NCI-H1436 treated with DMSO at 0.1 percent for 48 hours (cell line): ENCODE data around the gene MAP3K12.

Experiments
- DNase-seq: peaks from one replicate; lab custom pipeline; 2025; lab: John Stamatoyannopoulos, UW

MAP3K12 gene

DNA sequence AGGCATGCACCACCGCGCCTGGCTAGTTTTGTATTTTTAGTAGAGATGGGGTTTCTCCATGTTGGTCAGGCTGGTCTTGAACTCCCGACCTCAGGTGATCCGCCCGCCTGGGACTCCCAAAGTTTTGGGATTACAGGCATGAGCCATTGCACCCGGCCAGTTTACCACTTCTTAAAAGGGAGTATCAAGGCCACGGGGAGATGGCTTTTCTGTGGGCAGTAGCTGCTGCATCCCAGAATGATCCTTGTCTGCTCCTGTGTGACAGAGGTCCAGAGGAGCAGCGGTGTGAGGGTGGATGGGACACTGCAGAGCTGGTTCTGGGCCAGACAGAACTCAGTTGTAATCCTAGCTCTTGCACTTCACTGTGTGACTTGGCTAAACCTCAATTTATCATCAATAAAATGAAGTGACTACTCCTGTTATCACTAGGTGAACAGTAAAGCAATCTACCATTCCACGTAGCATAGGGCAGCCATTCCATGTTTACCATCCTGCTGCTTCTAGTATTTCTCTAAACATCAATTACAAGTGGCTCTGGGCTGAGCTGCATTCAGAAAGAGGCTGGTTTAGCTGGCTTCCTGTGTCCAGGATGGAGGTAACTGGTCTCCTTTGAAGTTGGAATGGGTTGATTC lies 11.0 kb upstream of the MAP3K12 start:
- DNase-seq: no peak

DNA sequence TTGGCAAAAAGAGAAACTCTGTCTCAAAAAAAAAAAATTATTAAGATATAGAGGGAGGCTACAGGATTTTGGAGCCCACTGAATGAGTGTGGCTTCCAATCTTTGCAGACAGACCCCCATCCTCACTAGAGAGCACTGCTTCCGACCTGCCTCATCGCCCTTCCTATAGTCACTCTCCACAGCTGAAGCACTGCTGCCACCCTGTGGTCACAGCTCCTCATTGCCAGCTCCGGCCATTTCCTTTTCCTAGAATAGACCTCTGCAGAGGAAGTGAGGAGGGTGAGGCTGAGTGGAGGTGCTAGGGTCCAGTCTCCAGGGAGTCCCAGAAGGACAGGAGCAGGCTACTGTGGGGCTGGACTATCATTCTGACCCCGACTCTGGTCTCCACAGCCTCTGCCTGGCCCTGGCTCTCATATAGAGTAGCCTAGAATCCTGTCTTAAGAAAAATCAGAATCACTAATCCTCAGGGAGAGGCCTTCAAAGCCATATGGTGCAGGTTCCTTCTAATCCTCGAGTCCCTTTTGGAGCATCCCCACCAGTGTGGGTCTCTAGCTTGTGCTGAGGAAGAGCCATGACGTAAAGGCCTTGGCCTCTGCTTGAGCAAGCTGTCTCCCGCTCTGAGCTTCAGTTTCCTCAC lies 9.4 kb upstream of the MAP3K12 start:
- DNase-seq: no peak

DNA sequence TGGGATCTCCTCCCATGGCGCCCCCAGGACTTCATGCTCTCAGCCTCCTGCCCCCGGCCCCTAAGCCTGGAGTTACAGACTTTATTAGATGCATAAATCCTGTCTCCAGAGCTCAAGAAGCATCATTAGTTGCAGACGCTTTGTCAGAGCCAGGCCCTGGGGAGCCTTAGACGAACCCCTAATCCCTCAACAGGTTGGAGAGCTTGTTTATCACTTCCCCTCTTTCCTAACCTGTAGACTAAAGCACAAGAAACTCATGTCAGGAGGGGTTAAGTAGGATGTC lies 8.3 kb upstream of the MAP3K12 start:
- DNase-seq: no peak

DNA sequence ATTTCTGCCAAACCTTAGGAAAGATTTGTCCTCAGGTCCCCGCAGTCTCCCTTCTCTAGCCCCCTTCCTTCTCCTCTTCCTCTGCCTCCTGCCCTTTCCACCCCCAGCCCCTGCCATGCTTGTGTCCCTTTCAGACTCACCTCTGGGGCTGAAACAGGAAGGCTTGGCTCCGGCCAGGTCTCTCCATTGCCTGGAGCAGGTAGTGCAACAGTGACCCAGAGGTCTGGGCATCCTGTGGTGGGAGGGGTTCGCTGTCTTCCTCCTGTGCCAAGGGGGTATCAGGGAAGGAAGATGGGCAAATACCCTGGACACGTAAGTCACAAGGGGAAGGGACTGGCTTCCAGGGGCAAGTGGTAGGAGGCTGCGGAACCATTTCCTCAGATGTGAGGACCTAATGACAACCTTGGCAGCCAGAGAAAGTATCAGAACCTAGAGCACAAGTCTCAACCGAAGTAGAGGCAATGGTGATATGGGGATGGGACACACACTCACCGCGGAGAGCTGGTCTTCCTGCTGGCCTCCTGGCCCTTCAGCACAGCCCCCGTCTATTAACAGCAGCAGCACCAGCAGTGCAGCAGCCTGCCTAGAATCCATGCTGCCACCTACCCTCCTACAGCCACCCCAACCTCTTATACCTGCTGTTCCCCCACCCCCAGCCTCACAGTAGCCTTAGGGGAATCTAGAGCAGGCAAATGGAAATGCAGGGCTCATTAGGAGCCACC lies 7.8 kb upstream of the MAP3K12 start, which contains the start of gene NPFF:
Gene NPFF (minus strand): TSS at position 604 of the 722 bp plus-strand sequence. CDS start 10 bp downstream, at position 594.
- DNase-seq: no peak

DNA sequence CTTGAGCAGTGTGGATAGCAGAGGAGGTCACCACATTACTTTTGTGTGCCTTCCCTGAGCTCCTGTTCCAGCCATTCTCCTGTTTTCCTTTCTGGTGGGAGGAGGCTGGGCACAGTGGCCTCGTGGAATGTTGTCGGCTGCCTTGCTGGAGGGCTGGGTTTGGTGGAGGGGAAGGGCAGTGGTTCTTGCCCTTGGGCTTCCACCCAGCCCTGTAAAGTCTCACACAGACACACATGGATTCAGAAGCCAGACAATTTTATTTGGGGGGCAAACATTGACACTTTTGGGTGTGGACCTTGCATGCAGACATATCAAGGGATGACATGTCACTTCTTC lies 7.2 kb upstream of the MAP3K12 start:
- no peak for DNase-seq

DNA sequence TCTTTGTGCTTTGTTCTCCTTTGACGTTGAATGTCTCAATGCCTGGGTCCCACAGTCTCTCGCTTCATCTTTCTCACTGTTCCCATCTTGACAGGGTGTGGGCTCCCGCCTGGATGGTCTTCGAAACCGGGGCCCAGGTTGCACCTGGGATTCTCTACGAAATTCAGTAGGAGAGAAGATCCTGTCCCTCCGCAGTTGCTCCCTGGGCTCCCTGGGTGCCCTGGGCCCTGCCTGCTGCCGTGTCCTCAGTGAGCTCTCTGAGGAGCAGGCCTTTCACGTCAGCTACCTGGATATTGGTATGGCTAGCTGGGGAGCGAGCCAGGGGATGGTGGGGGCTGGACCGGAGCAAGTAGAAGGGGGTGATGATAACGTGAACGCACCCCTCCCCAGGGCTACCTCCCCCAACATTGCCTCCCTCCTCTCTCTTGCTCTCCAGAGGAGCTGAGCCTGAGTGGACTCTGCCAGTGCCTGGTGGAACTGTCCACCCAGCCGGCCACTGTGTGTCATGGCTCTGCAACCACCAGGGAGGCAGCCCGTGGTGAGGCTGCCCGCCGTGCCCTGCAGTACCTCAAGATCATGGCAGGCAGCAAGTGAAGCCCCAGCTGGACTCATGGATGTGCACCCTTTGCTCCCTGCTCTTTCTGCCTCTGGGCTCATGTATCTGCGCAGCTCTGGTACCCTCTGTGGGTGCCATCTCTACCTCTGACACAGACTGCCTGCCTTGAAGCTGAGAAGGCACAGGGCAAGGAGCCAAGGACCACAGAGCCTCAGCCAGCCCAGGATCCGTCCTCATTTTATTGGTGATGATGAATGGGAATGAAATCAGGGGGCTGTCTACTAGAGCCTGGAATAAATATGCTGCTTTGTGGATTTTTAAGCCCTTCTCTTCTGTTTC lies 6.5 kb upstream of the MAP3K12 start:
- DNase-seq: no peak

DNA sequence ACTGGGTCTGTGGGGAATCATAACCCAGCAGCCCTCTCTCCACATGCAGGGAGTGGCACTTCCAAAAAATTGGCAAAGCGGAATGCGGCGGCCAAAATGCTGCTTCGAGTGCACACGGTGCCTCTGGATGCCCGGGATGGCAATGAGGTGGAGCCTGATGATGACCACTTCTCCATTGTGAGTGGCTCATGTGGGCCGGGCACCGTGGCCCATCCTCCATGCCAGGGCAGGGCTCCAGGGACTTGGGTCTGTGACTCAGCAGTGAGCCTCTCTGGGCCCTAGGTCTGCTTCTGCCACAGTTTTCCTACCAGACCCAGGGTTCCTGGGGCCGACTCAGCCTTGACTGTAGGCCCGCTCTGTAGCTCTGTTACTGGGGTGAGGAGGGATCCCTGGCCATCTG lies 5.8 kb upstream of the MAP3K12 start:
- DNase-seq: no peak

DNA sequence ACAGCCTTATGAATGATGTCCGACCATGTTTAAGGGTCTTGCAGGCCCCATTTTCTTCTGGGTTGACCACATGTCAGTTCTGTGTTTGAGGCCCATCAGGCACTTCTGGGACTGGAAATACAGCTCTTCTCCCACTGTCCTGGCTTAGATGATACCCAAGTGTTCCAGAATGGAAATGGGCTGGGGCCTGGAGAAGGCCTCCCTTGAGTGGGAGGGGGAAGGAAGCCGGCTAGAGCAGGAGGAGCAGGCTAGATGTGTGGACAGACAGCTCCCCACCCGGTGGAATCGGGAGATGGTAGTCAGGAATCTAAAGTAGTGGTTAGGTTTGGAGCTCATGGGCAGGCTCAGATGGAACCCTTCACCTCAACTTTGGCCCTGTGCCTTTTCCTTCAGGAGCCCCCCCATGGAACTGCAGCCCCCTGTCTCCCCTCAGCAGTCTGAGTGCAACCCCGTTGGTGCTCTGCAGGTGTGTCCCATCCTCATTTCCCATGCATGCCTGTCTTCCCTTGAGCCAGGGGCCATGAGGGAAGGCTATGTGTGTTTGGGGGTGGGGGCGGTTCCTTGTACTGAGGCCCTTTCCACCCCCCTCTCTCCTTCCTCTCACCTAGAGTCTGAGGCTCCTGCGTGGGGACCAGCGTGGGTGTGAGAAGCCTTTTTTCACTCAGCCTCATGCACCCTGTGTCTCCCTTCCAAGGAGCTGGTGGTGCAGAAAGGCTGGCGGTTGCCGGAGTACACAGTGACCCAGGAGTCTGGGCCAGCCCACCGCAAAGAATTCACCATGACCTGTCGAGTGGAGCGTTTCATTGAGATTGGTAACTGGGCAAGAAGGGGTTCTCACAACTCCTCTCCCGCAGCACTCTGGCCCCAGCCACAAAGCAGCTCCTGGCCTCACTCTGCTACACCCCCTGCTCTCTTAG lies 5.0 kb upstream of the MAP3K12 start:
- DNase-seq: no peak

DNA sequence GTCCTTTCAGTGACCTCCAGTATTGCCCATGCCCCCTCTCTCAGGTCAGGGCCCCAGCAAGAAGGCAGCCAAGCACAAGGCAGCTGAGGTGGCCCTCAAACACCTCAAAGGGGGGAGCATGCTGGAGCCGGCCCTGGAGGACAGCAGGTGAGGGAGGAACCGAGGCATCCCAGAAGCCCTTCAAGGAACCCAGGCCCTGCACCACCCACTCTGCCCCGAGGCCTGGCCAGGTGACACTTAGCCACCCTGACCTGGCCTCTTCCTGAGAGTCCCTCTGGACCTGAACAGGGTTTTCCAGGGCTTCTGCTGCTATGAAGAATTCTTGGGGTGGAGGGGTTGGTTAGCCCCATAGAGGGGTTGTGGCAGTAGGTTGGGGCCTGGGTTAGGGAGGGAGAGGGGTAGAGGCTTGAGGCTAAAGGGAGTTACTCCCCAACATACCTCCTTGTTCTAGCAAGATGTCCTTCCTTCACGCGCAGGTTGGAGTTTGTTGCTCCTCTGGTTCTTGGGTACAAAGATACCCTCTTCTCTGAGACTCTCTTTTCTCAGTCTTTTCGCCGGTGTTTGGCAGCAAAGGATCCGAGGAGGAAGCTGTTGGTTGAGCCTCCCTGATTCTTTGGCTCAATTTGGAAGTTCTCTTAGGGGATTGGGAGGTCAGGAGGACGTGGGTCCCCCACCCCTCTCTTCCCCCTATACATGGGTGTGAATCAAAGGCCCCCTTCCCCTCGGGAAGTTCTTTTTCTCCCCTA lies 3.9 kb upstream of the MAP3K12 start:
- no peak for DNase-seq

DNA sequence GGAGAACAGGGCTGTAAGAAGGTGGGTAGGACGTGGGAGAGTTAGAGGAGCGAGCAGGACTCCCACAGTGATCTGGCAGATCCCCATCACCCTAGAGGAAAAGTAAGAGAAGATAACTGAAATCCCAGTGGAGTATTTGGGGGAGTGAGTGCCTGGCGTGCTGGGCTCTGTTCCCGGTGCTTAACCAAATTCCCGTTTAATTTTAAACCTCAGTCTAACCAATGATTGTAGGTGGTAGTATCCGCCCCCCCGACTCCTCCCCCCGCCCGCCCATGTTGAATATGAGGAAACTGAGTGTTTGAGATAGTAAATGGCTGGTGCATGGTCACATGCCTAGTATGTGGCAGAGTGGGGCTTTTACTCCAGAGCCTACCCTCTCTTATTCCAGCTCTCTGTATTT lies 3.1 kb upstream of the MAP3K12 start:
- DNase-seq: no peak

DNA sequence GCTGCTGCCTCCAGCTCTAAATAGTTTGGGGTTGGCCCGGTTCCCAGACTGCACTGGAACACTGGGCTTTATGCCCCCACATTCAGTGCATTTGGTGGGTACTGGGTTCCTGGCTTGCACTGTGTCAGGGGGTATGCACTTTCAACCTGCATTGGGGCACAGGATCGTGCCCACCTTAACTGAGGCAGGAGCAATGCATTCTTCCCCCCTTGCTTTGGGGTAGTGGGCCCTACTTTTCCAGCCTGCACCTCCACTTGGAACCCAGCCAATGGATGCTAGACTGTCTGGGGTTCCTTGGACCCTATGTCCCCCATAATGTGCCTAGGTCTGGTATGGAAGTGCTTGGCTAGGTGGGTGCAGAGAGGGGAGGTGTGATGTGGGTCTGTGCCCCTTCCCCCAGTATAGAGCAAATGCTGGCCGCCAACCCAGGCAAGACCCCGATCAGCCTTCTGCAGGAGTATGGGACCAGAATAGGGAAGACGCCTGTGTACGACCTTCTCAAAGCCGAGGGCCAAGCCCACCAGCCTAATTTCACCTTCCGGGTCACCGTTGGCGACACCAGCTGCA lies 2.4 kb upstream of the MAP3K12 start:
- no peak for DNase-seq

DNA sequence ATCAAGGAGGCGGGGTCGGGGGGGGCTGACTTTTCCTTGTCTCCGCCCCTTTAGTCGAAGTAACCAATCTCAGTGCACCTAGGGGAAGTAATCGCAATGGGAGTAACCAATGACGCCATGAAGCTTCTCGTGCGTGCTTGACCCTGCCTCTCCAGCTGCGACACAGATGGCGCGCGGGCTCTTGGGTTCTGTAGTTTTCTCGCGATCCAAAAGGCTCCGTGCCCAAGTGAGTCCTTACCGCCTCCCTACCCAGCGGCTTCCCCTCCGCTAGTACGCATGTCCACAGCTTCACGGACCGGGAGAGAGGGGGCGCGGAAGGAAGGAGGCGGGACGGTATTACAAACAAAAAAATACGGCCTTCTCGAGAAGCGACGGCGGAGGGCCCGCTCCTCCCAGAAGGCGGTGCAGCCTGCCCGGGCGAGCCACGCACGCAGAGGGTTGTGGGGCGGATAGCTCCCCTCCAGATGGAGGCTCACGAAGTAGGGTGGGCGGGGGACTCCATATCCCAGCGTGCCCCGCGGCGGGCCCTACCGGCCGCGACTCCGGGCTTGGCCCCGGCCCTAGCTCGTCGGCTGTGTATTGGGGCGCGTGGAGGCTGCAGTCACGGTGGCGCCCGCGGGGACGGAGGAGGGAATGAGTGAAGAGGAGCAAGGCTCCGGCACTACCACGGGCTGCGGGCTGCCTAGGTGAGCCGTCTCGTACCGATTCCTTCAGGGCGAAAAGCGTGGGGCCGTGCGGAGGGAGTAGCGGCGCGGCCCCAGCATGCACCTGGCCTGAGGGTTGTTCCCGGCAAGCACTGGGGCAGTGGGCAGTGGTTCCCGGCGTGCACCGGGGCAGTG lies 1.7 kb upstream of the MAP3K12 start, which contains the start of gene TARBP2:
Gene TARBP2 (plus strand): TSS at position 508 of the 839 bp plus-strand sequence. CDS start 126 bp downstream, at position 634.
- peak; percentile 98 for DNase-seq

DNA sequence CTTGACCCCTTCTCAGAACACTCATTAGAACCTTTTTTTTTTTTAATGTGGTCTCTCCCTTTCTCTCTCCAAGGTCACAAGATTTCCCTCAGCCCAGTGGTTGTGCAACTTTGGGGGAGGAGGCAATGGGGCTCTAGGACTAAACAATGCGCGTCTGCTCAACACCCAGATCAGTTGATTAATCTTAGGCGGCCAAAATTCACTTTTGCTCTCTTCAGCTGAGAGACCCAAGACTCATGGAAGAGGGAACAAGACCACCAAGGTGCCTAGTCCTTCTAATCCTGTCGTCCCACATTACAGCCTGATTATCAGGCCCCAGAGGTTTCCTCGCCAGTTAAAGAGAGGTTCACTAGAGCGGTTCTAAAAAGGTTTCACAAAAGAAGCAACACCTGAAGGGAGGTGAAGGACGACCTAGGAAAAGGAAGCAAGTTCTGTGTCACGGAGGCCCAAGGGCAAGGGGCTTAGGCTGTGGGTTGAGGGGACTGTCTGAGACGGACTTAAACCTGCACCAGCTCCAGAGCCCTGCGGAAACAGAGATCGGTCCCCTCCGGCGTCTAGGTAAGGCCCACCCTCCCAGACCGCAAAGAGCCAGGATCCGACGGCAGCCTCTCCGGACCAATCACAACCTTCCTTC lies 1.0 kb upstream of the MAP3K12 start:
- DNase-seq: no peak

DNA sequence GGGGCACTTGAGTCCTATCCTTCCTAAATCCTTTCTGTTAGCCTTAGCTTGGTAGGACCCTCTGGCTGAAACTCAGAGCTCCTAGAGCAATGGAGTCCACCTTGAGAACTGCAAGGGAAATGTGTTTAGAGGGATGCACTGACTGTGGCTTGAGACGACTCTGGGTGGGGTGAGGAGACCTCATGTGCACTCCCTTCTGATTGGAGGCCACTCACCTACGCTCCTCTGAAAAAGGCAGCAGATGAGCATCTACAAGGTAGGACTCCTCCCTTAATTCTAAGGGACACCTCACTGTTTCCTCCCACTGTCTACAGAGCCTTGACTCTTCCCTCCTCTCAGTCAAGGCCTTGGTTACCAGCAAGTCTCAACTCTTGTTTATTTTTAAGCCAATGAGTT lies 1.0 kb downstream of the MAP3K12 start:
- no peak for DNase-seq

DNA sequence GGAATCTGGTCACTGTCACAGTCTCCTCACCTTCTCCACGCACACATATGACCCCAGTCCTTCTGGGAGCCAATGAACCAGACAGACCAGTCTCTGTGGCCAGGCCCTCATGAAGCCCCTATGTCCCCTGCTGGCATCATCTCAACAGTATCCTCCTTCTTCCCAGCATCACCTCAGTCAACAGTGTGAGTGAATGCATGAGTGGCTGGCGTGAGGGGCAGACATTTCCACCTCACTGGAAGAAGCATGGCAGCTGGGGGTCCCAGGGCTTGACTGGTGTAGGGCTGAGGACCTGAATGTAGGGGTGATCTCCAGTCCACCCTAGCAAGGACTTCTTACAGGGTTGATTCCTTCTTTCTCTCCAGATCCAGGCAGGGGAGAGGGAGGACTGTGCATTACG lies 1.8 kb downstream of the MAP3K12 start:
- DNase-seq: no peak

DNA sequence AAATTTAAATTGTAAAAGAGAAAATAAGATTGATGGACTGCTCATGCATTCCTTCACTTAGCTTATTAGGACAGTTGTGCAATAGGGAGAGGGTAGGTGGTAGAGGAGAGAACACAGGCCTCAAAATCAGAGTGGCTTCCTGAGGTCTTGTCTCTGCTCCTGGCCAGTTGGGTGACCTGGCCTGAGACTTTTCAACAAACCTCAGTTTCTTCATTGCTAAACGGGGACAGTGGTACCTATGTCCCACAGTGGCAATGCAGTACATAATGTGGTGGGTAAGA lies 2.6 kb downstream of the MAP3K12 start:
- no peak for DNase-seq

DNA sequence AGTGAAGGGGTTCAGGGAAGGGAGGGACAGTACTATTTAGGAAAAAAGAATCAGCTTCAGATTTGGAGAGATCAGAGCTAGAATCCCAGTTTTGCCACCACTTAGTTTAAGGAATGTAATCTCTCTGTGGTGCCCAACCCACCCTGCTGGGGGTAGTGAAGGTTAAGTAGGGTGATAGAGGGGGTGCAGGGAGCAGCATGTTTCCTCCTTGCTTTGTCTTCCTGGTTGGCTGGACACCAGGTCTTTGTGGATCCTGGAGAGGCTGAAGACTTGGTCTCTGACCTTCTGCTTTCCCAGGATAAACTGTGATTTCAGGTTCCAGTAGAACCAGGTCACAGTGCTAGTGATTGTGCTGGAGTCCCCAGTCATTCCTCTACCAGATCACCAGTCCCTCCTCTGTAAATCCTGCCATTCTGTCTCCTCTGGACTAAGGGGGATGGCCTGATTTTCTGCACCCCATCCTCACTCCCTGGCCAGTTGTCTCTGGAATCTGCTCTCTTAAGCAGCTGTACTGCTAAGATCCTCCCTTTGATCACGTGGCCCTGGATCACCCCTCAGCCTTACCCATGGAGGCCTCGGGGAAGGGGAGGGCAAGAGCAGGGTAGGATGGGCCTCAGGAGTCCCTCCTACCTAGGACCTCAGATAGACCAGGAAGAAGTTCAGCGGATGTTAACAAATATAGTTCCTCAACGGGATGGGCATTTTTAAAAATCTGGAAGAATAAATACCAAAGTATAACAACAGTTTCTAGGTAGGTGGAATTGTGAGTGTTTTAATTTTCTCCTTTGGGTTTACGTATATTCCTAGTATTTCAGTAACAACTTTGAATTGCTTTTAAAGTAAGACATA lies 3.1 kb downstream of the MAP3K12 start:
- no peak for DNase-seq
